HepG2 (cell line): ENCODE measurements around the gene TXNDC11. TPM values are rescaled to one million over a fixed set of nuclear protein-coding genes. Genes with fewer than 3 reads are reported as not detected.
A peak's percentile ranks its signal among the peaks of the same experiment; 100 is the strongest.

Source experiments
- ARNTL ChIP-seq: sonication (generic); formaldehyde crosslinking; IDR thresholded peaks from 2 replicates; pipeline ENCODE4 v1.4.0; 2020; ENCODE audit warnings: mild to moderate bottlenecking, missing genetic modification reagents
- NFE2 ChIP-seq: sonication (generic); formaldehyde crosslinking; IDR thresholded peaks from 2 replicates; pipeline ENCODE4 v1.4.0; 2020; ENCODE audit warnings: missing genetic modification reagents
- SPEN ChIP-seq: sonication (generic); formaldehyde crosslinking; IDR thresholded peaks from 2 replicates; pipeline ENCODE4 v1.5.1; 2020; ENCODE audit warnings: low read depth, mild to moderate bottlenecking, missing genetic modification reagents
- TBX2 ChIP-seq: sonication (generic); formaldehyde crosslinking; IDR thresholded peaks from 2 replicates; pipeline ENCODE4 v1.5.0; 2020; ENCODE audit warnings: missing genetic modification reagents, mild to moderate bottlenecking, borderline replicate concordance
- U2AF1 ChIP-seq: fragments of 200-400 bp; formaldehyde crosslinking; optimal IDR thresholded peaks from 2 replicates; pipeline ENCODE3; 2017; ENCODE audit warnings: mild to moderate bottlenecking, low read depth, low read length
- ZNF318 ChIP-seq: sonication (generic); formaldehyde crosslinking; IDR thresholded peaks from 2 replicates; pipeline ENCODE4 v1.4.0; 2020; ENCODE audit warnings: mild to moderate bottlenecking, missing genetic modification reagents
- ZNF607 ChIP-seq: sonication (generic); formaldehyde crosslinking; IDR thresholded peaks from 2 replicates; pipeline ENCODE4 v1.5.1; 2020; ENCODE audit warnings: missing genetic modification reagents, mild to moderate bottlenecking, borderline replicate concordance
- polyA plus RNA-seq, 8 experiments: library from polyadenylated mRNA; depleted of rRNA in 3 of 8; stranded (reverse) in 7 of 8; unstranded in 1 of 8; fragments of >200 nt; fragmentation: Illumina TruSeq in 4 of 8; extraction: Trizol in 4 of 8; gene quantifications; 2 replicates each; pipeline versions ENCODE4 v1.2.1 to v1.2.3, GENCODE V29; 2011 to 2016; ENCODE audit warnings: low read depth in 4 of 8, missing spikeins in 1 of 8, mixed read lengths in 1 of 8; ENCODE audit not compliant: insufficient read depth in 1 of 8
- total RNA-seq, 5 experiments: library from RNA; depleted of rRNA; stranded (reverse); fragments of >200 nt; fragmentation: Illumina TruSeq; extraction: Trizol; gene quantifications; 2 replicates each; pipeline ENCODE4 v1.2.3, GENCODE V29; 2016; ENCODE audit warnings: low read depth in 1 of 5

Gene TXNDC11
- total and polyA plus RNA-seq, 2 of the 13 experiments (the other 11 are each of a cell fraction or from before 2014, with no cell fraction given), result 74.9 to 123 TPM

GRCh38 chr16:11752856-11753255 is 10.2 kb upstream of the TXNDC11 start (continued):
- TF ChIP-seq ZNF318 (no peak), ARNTL (CRISPR knock-in tag) (no peak), ZNF607 (CRISPR knock-in tag) (no peak), TBX2 (no peak), U2AF1 (no peak), NFE2 (CRISPR knock-in tag) (no peak), SPEN (CRISPR knock-in tag) (peak; percentile 31; the same call in 1 of the 2 replicates)
